MCF 10A (cell line): ENCODE results near the gene CIRBP. TPM values are rescaled to one million over a fixed set of nuclear protein-coding genes. Genes with fewer than 3 reads are reported as not detected.
A peak's percentile ranks its signal among the peaks of the same experiment; 100 is the strongest.

ENCODE experiments used
- BruUV-seq: library from RNA; stranded (reverse); fragments of 400-500 nt; replicated peaks from 2 replicates; lab custom pipeline; 2021; lab: Mats Ljungman, UMichigan
- CTCF ChIA-PET: fragments of 300-600 bp; sonication (Branson Sonifier 250); formaldehyde crosslinking; extraction: SDS; loops from one replicate; lab custom pipeline; 2021; ENCODE audit warnings: antibody characterized with exemption, inconsistent platforms; lab: Yijun Ruan, JAX
- POLR2A ChIA-PET: fragments of 300-600, 350-650 bp; sonication (Branson Sonifier 250); formaldehyde crosslinking; extraction: SDS; loops from one replicate; lab custom pipeline; 2020; ENCODE audit warnings: antibody characterized with exemption, inconsistent platforms; lab: Yijun Ruan, JAX
- DNase-seq: peaks from one replicate; pipeline ENCODE4 v3.0.0-alpha.2; 2018; ENCODE audit not compliant: unreplicated experiment
- H3K27ac Mint-ChIP-seq: one replicate; pipeline ENCODE4 v1.8.0; 2022; ENCODE audit warnings: mild to moderate bottlenecking, low read depth, mixed read lengths; ENCODE audit not compliant: unreplicated experiment
- H3K27me3 Mint-ChIP-seq: one replicate; pipeline ENCODE4 v1.8.0; 2022; ENCODE audit warnings: mixed read lengths; ENCODE audit not compliant: insufficient read depth, unreplicated experiment
- H3K36me3 Mint-ChIP-seq: one replicate; pipeline ENCODE4 v1.8.0; 2022; ENCODE audit warnings: mild to moderate bottlenecking, moderate library complexity, mixed read lengths; ENCODE audit not compliant: insufficient read depth, unreplicated experiment
- H3K4me1 Mint-ChIP-seq: one replicate; pipeline ENCODE4 v1.8.0; 2022; ENCODE audit warnings: mixed read lengths; ENCODE audit not compliant: insufficient read depth, unreplicated experiment
- H3K4me3 Mint-ChIP-seq: one replicate; pipeline ENCODE4 v1.8.0; 2022; ENCODE audit warnings: mild to moderate bottlenecking, moderate library complexity, mixed read lengths; ENCODE audit not compliant: unreplicated experiment
- H3K9me3 Mint-ChIP-seq: one replicate; pipeline ENCODE4 v1.8.0; 2022; ENCODE audit warnings: mixed read lengths; ENCODE audit not compliant: unreplicated experiment
- intact Hi-C: fragments of 100-400 bp; cut with micrococcal nuclease; formaldehyde crosslinking; loops from 2 replicates; pipeline ENCODE4 v1.14.1; 2022
- total RNA-seq: library from RNA; stranded (reverse); gene quantifications from 2 replicates; pipeline ENCODE4 v1.2.3, GENCODE V29; 2022
- TF ChIP-seq, protein P1 (sequence below): fragments of 200-600 bp; IDR thresholded peaks from one replicate; pipeline ENCODE4 v1.8.0; 2022; ENCODE audit warnings: antibody characterized with exemption, mild to moderate bottlenecking; ENCODE audit not compliant: unreplicated experiment

Gene CIRBP
- total RNA-seq, 1 experiment from 2014 or later: 362 TPM

DNA sequence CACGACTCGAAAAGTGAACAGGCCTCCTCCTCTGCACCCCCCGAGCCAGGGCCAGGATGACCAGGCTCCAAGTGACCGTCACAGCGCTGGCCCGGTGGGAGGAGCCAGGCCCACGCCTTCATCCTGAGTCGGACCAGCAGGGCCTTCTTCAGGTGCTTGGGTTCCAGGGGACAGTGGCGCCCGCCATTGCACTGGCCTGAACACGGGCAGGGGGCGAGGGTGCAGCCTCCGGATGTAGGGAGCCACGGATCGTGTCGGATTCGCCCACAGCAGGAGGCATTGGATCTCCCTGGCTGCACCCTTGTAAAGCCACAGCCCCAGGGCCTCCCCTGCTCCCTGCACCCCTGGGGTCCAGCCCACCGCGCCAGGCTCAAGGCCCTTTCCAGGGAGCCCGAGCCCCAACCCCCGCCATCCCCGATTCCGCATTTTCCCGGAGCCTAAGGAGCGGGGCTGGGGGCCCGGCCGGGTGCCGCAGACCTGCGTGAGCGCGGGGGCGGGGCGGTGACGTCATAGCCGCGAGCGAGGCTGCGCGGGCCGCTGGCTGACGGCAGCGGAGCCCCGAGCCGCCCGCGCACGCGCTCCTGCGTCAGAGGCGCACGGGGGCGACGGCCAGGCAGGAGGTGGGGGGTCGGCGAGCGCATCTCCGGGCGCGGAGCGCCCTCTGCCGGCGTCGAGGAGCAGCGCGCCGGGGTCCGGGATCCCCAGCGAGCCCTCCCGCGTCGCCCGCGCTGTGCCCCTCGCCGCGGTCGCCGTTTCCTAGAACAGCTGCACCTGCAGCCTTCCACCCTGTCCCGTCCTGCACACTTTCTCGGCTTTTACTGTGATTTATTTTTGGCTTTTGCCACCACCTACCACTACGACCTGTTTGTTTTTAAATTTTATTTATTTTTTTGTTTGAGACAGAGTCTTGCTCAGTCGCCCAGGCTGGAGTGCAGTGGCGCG is 29.1 kb upstream of the CIRBP start:
- Mint-ChIP-seq H3K9me3 (no peaks in the 10 kb centered on the region), H3K4me1 (peaks cover 10% of the 10 kb centered on the region), H3K4me3 (peak overlapping the region; percentile 74), H3K27ac (no peak overlapping the region), H3K27me3 (no peaks in the 10 kb centered on the region), H3K36me3 (peaks cover 7% of the 10 kb centered on the region)
- ChIA-PET POLR2A (interaction anchor here (1.2 to 8.2 kb wide), 4 partner anchors 13 to 137 kb away, joined by 3 to 240 read pairs (median 8); partner anchors contain the start of gene CIRBP), CTCF (interaction anchor here (0.6 to 2.3 kb wide), 7 partner anchors 13 to 407 kb away, joined by 3 to 14 read pairs (median 4); no protein-coding TSS in a partner anchor)
- BruUV-seq: no TSS peak
- TF ChIP-seq, protein P1, sequence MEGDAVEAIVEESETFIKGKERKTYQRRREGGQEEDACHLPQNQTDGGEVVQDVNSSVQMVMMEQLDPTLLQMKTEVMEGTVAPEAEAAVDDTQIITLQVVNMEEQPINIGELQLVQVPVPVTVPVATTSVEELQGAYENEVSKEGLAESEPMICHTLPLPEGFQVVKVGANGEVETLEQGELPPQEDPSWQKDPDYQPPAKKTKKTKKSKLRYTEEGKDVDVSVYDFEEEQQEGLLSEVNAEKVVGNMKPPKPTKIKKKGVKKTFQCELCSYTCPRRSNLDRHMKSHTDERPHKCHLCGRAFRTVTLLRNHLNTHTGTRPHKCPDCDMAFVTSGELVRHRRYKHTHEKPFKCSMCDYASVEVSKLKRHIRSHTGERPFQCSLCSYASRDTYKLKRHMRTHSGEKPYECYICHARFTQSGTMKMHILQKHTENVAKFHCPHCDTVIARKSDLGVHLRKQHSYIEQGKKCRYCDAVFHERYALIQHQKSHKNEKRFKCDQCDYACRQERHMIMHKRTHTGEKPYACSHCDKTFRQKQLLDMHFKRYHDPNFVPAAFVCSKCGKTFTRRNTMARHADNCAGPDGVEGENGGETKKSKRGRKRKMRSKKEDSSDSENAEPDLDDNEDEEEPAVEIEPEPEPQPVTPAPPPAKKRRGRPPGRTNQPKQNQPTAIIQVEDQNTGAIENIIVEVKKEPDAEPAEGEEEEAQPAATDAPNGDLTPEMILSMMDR: peak; percentile 88
- intact Hi-C loops: no loop called here
- DNase-seq: peak; percentile 82

DNA sequence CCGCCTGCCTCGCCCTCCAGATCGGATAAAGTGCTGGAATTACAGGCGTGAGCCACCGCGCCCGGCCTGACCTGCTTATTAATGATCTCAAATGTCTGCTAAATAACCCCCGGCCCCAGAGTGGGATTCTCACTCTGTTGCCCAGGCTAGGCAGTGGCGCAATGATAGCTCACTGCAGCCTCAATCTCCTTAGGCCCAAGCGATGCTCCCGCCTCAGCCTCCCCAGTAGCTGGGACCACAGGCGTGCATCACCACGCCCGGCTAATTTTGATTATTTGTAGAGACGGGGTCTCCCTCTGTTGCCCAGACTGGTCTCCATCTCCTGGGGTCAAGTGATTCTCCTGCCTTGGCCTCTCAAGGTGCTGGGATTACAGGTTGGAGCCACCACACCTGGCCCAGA is 28.2 kb upstream of the CIRBP start:
- Mint-ChIP-seq H3K27ac (peak overlapping the region; percentile 75), H3K9me3 (no peaks in the 10 kb centered on the region), H3K4me1 (peaks cover 10% of the 10 kb centered on the region), H3K4me3 (peak overlapping the region; percentile 71), H3K36me3 (peaks cover 7% of the 10 kb centered on the region), H3K27me3 (no peaks in the 10 kb centered on the region)
- TF ChIP-seq, protein P1: no peak
- POLR2A ChIA-PET: interaction anchor here (0.6 to 8.2 kb wide), 11 partner anchors 12 to 214 kb away, joined by 3 to 240 read pairs (median 4); partner anchors contain the start of genes CIRBP, CNN2 and FAM174C
- CTCF ChIA-PET: interaction anchor here (0.6 to 2.3 kb wide), 7 partner anchors 23 to 222 kb away, joined by 3 to 14 read pairs (median 4); no protein-coding TSS in a partner anchor
- intact Hi-C loops: no loop called here
- no peak for DNase-seq
- BruUV-seq: no TSS peak

DNA sequence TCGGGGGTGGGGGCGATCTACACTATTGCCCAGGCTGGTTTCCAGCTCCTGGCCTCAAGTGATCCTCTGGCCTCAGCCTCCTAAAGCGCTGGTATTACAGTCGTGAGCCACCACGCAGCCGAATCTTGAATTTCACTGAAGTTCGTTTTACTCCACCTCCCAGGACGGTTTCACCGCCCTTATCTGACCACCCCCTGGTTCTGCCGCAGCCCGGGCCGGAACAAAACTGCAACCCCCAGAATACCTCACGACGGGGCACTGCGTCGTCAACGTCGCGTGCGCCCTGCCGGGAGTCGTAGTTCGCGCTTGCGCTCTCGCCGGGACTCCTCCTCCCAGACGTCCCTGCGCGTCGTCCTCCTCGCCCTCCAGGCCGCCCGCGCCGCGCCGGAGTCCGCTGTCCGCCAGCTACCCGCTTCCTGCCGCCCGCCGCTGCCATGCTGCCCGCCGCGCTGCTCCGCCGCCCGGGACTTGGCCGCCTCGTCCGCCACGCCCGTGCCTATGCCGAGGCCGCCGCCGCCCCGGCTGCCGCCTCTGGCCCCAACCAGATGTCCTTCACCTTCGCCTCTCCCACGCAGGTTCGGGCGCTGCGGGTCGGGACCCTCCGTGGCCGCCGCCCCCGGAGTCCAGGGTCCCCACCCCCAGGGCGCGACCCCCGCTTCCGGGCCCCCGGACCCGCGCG is 27.6 kb upstream of the CIRBP start, which contains the start of gene ATP5F1D:
TSS of gene ATP5F1D (plus strand) at position 335 of the 679 bp plus-strand sequence. CDS start at position 435, 100 bp downstream.
- H3K27me3 Mint-ChIP-seq: no peaks in the 10 kb centered on the region
- BruUV-seq: no TSS peak
- peak within 1 kb of the TSS; percentile 71 for H3K4me3 Mint-ChIP-seq
- no peaks in the 10 kb centered on the region for H3K9me3 Mint-ChIP-seq
- DNase-seq: peak; percentile 93
- peaks cover 13% of the 10 kb centered on the region for H3K36me3 Mint-ChIP-seq
- POLR2A ChIA-PET: interaction anchor here (0.6 to 8.2 kb wide), 13 partner anchors 11 to 215 kb away, joined by 3 to 240 read pairs (median 5); partner anchors contain the start of genes CIRBP, CNN2 and FAM174C
- intact Hi-C loops: no loop called here
- CTCF ChIA-PET: interaction anchor here (0.6 to 2.3 kb wide), 8 partner anchors 24 to 222 kb away, joined by 3 to 14 read pairs (median 4); partner anchors contain the start of gene CIRBP
- TF ChIP-seq, protein P1: no peak
- H3K27ac Mint-ChIP-seq: peak within 1 kb of the TSS; percentile 75
- peaks cover 10% of the 10 kb centered on the region for H3K4me1 Mint-ChIP-seq
